GM21447 (cell line): ENCODE results near the gene GNG7.

Experiments
- ATAC-seq: cut with Tn5 transposase; IDR thresholded peaks from one replicate; pipeline ENCODE4 v1.9.1; 2021; ENCODE audit not compliant: unreplicated experiment

Gene GNG7

GRCh38 chr19:2726904-2727639, 24.6 kb upstream of the GNG7 start:
- ATAC-seq, result no peak

GRCh38 chr19:2726160-2726855, 23.8 kb upstream of the GNG7 start:
- ATAC-seq, result no peak

DNA sequence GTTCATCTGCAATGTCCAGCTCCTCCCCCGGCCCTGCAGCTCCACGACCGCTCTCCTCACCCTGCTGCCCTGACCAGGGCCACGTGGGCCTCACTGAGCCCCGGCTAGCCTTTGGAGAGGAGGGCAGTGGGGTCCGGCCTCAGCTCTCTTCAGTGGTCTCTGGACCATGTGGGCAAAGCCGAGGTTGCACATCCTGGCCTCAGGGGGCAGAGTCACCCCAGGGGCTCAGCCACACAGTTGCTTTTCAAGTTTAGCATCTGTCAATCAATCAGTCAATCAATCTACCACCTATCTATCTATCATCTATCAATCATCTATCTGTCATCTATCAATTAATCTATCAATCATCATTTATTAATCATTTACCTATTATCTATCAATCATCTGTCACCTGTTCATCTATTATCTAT, 21.7 kb upstream of the GNG7 start:
- ATAC-seq, result no peak

- ATAC-seq, result no peak
Measured at GRCh38 chr19:2723747-2724146, 21.3 kb upstream of the GNG7 start.

GRCh38 chr19:2723345-2723715, 20.8 kb upstream of the GNG7 start:
- ATAC-seq, result no peak

GRCh38 chr19:2722541-2723344, 20.2 kb upstream of the GNG7 start:
- no peak for ATAC-seq

DNA sequence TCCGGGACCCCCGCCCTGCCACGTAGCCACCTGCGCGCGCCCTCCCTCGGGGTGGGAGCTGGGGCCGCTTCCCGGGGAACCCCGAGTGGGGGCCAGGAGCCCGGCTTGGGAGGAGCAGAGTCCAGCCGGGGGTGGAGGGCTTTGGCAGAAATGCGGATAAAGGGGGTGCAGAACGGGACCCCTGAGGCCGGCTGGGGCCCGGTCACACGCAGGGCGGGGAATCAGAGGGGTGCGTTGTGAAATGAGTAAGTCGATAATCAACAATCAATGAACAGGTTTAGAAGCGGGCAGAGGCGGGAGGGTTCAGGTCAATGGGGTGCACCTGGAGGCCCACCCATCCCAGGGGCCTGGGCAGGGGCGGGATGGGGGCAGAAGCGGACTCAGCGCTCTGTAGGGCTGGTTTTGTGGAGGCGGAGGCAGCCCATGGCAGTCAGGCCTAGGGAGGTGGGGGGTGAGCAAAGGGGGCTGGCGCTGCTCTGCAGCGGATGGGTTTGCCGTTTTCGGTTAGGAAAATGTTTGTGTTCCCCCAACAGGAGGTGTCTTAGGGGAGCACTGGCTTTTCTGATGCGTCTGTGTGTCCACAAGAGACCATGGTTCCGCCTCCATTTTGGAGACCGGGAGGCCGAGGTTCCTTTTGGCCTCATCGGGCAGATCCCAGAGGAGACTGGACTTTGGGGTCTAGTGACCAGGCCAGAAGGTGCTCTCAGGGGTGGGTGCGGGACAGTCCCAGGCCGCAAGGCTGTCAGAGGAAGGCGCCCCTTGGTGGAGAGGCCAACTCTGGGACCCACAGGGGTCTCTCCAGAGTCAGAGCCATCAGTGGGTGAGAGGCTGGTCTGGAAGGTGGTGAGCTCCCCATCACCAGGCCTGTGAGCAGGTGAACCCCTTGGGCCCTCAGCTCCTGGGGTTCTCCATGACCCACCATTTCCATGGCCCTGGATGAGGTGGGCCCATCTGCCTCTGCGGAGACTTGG, 19.4 kb upstream of the GNG7 start:
- no peak for ATAC-seq

DNA sequence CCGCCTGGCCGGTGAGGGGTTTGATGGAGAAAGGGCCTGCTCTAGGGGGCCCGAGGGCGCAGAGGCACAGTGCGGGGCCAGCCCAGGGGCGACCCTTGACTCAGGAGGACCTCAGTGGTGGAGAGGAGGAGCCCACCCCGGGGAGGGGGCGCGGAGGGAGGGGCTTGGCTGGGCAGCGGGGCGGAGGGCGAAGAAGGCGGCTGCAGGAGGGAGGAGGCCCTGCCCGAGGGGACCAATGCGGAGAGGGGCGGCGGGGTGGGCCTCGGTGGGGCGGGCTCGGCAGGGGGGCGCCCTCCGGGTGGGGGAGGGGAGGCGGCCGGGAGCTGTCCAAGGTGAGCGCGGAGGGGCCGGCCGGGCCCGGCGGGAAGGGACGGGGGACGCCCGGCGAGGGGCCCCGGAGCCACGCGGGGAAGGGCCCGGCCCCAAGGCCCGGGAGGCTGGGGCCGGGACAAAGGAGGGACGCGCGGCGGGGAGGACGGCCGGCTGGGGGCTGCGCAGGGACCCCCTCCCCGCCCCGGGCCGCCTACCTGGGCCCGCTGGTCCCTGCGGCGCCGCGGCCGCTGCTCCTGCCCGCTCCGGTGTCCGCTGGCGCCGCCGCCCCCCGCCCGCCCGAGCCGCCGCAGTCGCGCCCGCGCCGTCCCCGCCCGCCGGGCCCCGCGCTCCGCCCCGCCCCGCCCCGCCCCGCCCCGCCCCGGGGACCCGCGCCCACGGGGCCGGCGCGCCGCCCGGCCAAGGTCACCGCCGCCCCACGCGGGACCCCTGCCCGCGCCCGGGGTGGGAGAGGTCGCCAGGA, 18.5 kb upstream of the GNG7 start, which contains the start of gene DIRAS1:
Gene DIRAS1 (minus strand): TSS at position 596 of the 793 bp plus-strand sequence. CDS start 3,566 bp downstream, outside the sequence.
- no peak for ATAC-seq

- ATAC-seq, result no peak
Measured at GRCh38 chr19:2719920-2720776, 17.7 kb upstream of the GNG7 start.

- no peak for ATAC-seq
Measured at GRCh38 chr19:2719232-2719735, 16.8 kb upstream of the GNG7 start.

- no peak for ATAC-seq
Measured at GRCh38 chr19:2717638-2718541, 15.4 kb upstream of the GNG7 start.

DNA sequence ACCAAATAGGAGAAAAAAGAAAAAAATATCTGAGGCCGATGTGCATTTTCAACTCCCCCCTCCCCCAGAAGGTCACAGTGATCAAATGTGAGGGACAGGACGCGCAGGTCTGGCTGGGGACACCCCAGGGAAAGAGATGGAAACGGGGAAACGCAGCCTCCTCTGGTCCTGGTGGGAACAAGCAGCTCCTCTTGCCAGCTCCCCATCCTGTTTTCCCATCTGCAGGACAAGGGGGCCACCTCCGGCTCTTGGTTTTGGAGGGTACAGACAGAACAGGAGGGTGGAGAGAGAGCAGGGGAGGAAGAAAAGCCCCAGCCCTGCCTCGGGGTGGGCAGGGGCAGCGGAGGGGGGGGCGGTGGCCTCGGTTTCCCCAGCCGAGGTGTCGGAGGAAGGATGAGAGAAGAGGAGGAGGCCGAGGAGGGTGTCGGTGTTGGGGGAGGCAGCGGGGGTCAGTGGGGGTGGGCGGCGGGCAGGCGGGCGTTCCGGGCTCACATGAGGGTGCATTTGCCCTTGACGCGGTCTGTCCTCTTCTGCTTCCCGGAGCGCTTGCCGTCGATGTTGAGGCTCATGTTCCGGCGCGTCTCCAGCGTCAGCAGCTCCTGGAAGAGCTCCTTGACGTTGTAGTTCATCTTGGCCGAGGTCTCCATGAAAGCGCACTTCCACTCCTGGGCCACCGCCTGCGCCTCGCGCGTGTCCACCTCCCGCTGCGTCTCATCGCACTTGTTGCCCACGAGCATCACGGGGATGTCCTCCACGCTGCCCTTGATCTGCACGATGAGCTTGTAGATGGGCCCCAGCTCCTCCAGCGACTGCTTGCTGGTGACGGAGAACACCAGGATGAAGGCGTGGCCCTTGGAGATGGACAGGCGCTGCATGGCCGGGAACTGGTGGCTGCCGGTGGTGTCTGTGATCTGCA, 14.5 kb upstream of the GNG7 start:
- ATAC-seq, result no peak

DNA sequence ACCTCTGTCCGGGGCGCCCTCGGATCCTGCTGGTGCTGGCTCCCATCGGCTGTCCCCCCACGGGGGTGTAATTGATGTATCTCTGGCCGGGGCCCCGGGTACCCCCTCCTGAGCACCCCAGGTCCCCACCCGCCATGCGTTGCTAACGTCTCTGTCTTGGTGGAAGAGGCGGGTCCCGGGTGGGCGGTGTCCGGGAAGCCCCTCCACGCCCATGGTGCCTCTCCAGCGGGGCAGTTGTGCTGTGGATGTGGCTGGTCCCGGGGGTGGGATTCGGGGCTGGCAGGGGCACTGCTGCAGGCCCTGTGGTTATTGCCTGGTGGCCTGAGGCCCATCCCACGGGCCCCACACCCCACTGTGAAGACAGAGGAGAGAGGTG, 13.8 kb upstream of the GNG7 start:
- ATAC-seq, result no peak

GRCh38 chr19:2715470-2716274, 13.2 kb upstream of the GNG7 start:
- no peak for ATAC-seq

DNA sequence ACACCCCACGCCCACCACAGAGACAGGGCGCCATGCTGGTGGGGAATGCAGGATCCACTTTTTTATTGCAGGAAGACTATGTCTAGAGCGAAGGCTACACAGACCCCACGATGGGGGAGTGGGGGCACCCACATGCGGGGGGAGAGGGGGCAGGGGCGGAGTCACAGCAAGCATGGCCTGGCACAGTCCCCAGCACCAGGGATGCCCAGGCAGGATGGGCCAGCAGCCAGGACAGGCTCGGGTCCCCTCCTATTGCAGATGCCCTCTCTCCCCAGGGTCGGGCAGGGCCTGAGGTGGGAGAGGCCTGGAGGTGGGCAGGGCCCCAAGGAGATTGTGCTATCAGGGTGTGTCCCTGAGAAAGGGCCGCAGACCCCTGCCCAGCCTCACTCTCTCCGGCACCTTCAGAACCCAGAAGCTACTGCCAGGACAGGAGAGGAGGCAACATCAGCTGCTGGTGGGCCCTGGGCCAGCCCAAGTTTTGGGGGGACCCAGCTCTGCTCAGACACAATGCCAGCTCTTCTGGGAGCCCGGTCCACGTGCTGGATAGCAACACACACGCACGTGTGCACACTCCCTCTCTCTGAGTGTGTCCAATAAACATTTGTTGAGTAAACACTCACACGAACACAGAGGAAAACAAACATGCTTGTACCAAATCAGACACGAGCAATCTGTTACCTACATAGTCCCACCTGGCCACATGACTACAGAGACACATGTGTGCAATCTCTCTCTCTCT, 12.2 kb upstream of the GNG7 start:
- ATAC-seq, result no peak
